ENCODE results near the gene DYNC1I1. TPM values are rescaled to one million over a fixed set of nuclear protein-coding genes. Genes with fewer than 3 reads are reported as not detected.

DYNC1I1 gene
- total and polyA plus RNA-seq, 2 experiments from 2014 or later: 20.6 to 24.4 TPM

DNA sequence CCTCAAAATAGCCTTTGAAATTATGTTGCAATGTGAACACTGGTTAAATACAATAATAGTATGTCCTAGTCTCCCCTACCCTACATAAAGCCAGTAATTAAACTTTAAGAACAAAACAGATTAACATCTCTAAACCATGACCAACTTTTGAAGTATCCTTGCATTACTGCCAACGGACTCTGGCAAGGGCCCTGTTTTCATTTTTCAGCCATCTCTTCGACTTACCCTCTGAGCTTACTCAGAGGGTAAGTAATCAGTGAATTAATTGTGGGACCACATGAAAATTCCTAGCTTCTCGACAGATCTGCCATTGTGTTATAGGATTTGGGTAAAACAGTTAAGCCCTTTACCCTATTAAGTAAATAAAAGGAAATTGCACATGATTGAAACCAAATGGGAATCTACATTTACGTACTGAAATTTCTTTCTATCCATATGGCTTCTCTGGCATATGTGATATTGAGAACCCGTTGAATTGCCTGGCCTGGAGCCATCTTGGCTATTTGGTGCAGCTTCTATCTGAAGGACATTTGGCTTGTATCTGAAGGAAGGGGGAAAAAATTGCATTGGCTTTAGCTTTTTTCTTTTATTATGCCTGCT is 39.6 kb downstream of the DYNC1I1 start:
- no peak for TF ChIP-seq CTCF (IDR thresholded peaks at IDR 0.05; ENCODE audit: low read depth, low read length)
- Histone ChIP-seq H3K27ac (no peak overlapping the region), H3K4me1 (ENCODE audit: low read depth) (no peaks in the 10 kb centered on the region), H3K9me3 (ENCODE audit: low read depth) (no peaks in the 10 kb centered on the region), H3K27me3 (no peaks in the 10 kb centered on the region), H3K36me3 (peaks cover 4% of the 10 kb centered on the region), H3K4me3 (no peak overlapping the region)
- no peak for DNase-seq (ENCODE audit: low read depth in 1 of 2, low spot score in 1 of 2)

GRCh38 chr7:95814721-95815120 is 42.4 kb downstream of the DYNC1I1 start:
- peaks cover 4% of the 10 kb centered on the region for H3K36me3 ChIP-seq
- DNase-seq (ENCODE audit: low read depth in 1 of 2, low spot score in 1 of 2): no peak
- no peak for TF ChIP-seq CTCF (IDR thresholded peaks at IDR 0.05; ENCODE audit: low read depth, low read length)
- H3K4me3 ChIP-seq: no peak overlapping the region
- H3K9me3 ChIP-seq (ENCODE audit: low read depth): no peaks in the 10 kb centered on the region
- H3K27me3 ChIP-seq: no peaks in the 10 kb centered on the region
- no peaks in the 10 kb centered on the region for H3K4me1 ChIP-seq (ENCODE audit: low read depth)
- H3K27ac ChIP-seq: no peak overlapping the region

DNA sequence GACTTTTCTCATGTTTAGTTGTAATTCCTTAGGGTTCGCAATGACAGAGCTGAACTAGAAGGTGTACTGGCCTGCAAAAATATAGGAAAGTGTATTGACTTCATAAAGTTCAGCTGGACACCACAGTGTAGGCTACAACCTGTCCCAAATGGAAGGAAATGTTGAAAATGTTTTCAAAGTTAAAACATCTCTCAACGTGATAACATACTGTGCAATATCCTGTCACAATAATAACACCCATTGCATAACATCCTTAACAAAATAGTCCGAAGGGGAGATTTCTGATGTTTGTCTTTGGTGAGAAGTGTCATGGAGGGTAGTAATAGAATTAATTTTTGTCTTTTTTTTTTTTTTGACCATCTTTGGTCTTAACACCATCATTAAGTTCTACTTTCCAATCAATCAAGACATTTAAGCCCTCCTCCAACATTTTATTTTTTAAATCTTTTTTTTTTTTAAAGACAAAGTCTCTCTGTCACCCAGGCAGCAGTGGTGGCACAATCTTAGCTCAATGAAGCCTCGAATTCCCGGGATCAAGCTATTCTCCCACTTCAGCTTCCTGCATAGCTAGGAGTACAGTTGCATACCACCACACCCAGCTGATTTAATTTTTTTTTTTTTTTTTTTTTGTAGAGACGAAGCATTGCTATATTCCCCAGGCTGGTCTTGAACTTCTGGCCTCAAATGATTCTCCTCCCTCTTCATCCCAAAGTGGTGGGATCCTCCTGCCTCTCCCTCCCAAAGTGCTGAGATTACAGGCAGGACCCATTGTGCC is 45.7 kb downstream of the DYNC1I1 start:
- Histone ChIP-seq H3K4me1 (ENCODE audit: low read depth) (no peaks in the 10 kb centered on the region), H3K27me3 (no peaks in the 10 kb centered on the region), H3K4me3 (no peak overlapping the region), H3K27ac (no peak overlapping the region), H3K36me3 (no peaks in the 10 kb centered on the region), H3K9me3 (ENCODE audit: low read depth) (no peaks in the 10 kb centered on the region)
- TF ChIP-seq CTCF (IDR thresholded peaks at IDR 0.05; ENCODE audit: low read depth, low read length): no peak
- DNase-seq (ENCODE audit: low read depth in 1 of 2, low spot score in 1 of 2): peak in 1 of 2 donors; percentile 11

GRCh38 chr7:95820778-95821177 is 48.4 kb downstream of the DYNC1I1 start:
- no peaks in the 10 kb centered on the region for H3K27me3 ChIP-seq
- H3K9me3 ChIP-seq (ENCODE audit: low read depth): no peaks in the 10 kb centered on the region
- H3K27ac ChIP-seq: no peak overlapping the region
- H3K4me1 ChIP-seq (ENCODE audit: low read depth): no peaks in the 10 kb centered on the region
- H3K36me3 ChIP-seq: no peaks in the 10 kb centered on the region
- TF ChIP-seq CTCF (IDR thresholded peaks at IDR 0.05; ENCODE audit: low read depth, low read length): no peak
- no peak overlapping the region for H3K4me3 ChIP-seq
- DNase-seq (ENCODE audit: low read depth in 1 of 2, low spot score in 1 of 2): no peak

- H3K9me3 ChIP-seq (ENCODE audit: low read depth): no peaks in the 10 kb centered on the region
- no peak overlapping the region for H3K4me3 ChIP-seq
- no peak for DNase-seq (ENCODE audit: low read depth in 1 of 2, low spot score in 1 of 2)
- no peaks in the 10 kb centered on the region for H3K4me1 ChIP-seq (ENCODE audit: low read depth)
- H3K36me3 ChIP-seq: no peaks in the 10 kb centered on the region
- TF ChIP-seq CTCF (IDR thresholded peaks at IDR 0.05; ENCODE audit: low read depth, low read length): no peak
- no peak overlapping the region for H3K27ac ChIP-seq
- H3K27me3 ChIP-seq: no peaks in the 10 kb centered on the region
These were observed 50.4 kb downstream of the DYNC1I1 start for GRCh38 chr7:95822717-95823116.
